Neural progenitor cell (in vitro differentiated cells): ENCODE data around the gene ZNF417.

Source experiments
- EZH2phosphoT487 ChIP-seq: fragments of 200-600 bp; sonication (generic); IDR thresholded peaks from 2 replicates; pipeline ENCODE4 v1.6.1; 2017; ENCODE audit warnings: antibody characterized with exemption
- TF ChIP-seq, protein P1 (sequence below): fragments of 200-600 bp; sonication (generic); IDR thresholded peaks from 2 replicates; pipeline ENCODE4 v1.5.1; 2017; ENCODE audit warnings: antibody characterized with exemption, mild to moderate bottlenecking

GRCh38 chr19:57887195-57887941 lies 29.0 kb downstream of the ZNF417 start:
- TF ChIP-seq, protein P1, sequence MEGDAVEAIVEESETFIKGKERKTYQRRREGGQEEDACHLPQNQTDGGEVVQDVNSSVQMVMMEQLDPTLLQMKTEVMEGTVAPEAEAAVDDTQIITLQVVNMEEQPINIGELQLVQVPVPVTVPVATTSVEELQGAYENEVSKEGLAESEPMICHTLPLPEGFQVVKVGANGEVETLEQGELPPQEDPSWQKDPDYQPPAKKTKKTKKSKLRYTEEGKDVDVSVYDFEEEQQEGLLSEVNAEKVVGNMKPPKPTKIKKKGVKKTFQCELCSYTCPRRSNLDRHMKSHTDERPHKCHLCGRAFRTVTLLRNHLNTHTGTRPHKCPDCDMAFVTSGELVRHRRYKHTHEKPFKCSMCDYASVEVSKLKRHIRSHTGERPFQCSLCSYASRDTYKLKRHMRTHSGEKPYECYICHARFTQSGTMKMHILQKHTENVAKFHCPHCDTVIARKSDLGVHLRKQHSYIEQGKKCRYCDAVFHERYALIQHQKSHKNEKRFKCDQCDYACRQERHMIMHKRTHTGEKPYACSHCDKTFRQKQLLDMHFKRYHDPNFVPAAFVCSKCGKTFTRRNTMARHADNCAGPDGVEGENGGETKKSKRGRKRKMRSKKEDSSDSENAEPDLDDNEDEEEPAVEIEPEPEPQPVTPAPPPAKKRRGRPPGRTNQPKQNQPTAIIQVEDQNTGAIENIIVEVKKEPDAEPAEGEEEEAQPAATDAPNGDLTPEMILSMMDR: peak; percentile 16
- TF ChIP-seq EZH2phosphoT487: no peak
